GM21576 (cell line): ENCODE data around the gene EWSR1.

Experiments used
- ATAC-seq: cut with Tn5 transposase; IDR thresholded peaks from one replicate; pipeline ENCODE4 v1.9.1; 2021; ENCODE audit warnings: mild to moderate bottlenecking, moderate library complexity; ENCODE audit not compliant: unreplicated experiment

Gene EWSR1

GRCh38 chr22:29268511-29269229, 602 bp downstream of the EWSR1 start:
- ATAC-seq: peak; percentile 8

- ATAC-seq: no peak
Measured at GRCh38 chr22:29269230-29269604, 1.1 kb downstream of the EWSR1 start.

GRCh38 chr22:29269731-29270474, 1.8 kb downstream of the EWSR1 start:
- ATAC-seq: no peak

GRCh38 chr22:29270475-29271271, 2.6 kb downstream of the EWSR1 start:
- no peak for ATAC-seq

- ATAC-seq: no peak
Measured at GRCh38 chr22:29272624-29273023, 4.6 kb downstream of the EWSR1 start.

GRCh38 chr22:29275167-29275566, 7.1 kb downstream of the EWSR1 start:
- ATAC-seq: no peak

- no peak for ATAC-seq
Measured at GRCh38 chr22:29275819-29276565, 7.9 kb downstream of the EWSR1 start.

- no peak for ATAC-seq
Measured at GRCh38 chr22:29277927-29278326, 9.9 kb downstream of the EWSR1 start.

GRCh38 chr22:29284196-29284595, 16.1 kb downstream of the EWSR1 start:
- no peak for ATAC-seq

- no peak for ATAC-seq
Measured at GRCh38 chr22:29288837-29289236, 20.8 kb downstream of the EWSR1 start.

- ATAC-seq: no peak
Measured at GRCh38 chr22:29290061-29290460, 22.0 kb downstream of the EWSR1 start.

- ATAC-seq: no peak
Measured at GRCh38 chr22:29291215-29291614, 23.1 kb downstream of the EWSR1 start.

GRCh38 chr22:29292379-29292778, 24.3 kb downstream of the EWSR1 start:
- no peak for ATAC-seq

GRCh38 chr22:29298641-29299040, 30.6 kb downstream of the EWSR1 start:
- ATAC-seq: no peak

GRCh38 chr22:29299136-29299900, 31.2 kb downstream of the EWSR1 start:
- ATAC-seq: no peak

GRCh38 chr22:29300467-29300806, 32.4 kb downstream of the EWSR1 start:
- ATAC-seq: no peak

- ATAC-seq: no peak
Measured at GRCh38 chr22:29300807-29301601, 32.9 kb downstream of the EWSR1 start.

- no peak for ATAC-seq
Measured at GRCh38 chr22:29301716-29302401, 33.8 kb downstream of the EWSR1 start.

GRCh38 chr22:29302402-29302680, 34.3 kb downstream of the EWSR1 start:
- ATAC-seq: no peak
